Trophoblast cell (in vitro differentiated cells and primary cell): ENCODE measurements around the gene AP2A2.

ENCODE experiments used
- DNase-seq, 2 donors: peaks; one replicate each; pipeline ENCODE4 v3.0.0-alpha.2; 2016
- H2AFZ ChIP-seq: 2 replicates; pipeline ENCODE4 v1.6.1; 2013; ENCODE audit warnings: low read length, moderate library complexity, mild to moderate bottlenecking; ENCODE audit not compliant: insufficient read depth, poor library complexity
- H2AK5ac ChIP-seq: 2 replicates; pipeline ENCODE4 v1.6.1; 2013; ENCODE audit warnings: mild to moderate bottlenecking, low read length
- H2BK120ac ChIP-seq: 2 replicates; pipeline ENCODE4 v1.6.1; 2013; ENCODE audit warnings: low read length, mild to moderate bottlenecking, moderate library complexity; ENCODE audit not compliant: insufficient read depth, poor library complexity
- H2BK12ac ChIP-seq: 2 replicates; pipeline ENCODE4 v1.6.1; 2013; ENCODE audit warnings: mild to moderate bottlenecking, low read length, moderate library complexity
- H2BK5ac ChIP-seq: 2 replicates; pipeline ENCODE4 v1.6.1; 2013; ENCODE audit warnings: low read length, low read depth, moderate library complexity, mild to moderate bottlenecking; ENCODE audit not compliant: poor library complexity
- H3K14ac ChIP-seq: 2 replicates; pipeline ENCODE4 v1.6.1; 2013; ENCODE audit warnings: mild to moderate bottlenecking, low read length
- H3K18ac ChIP-seq: 2 replicates; pipeline ENCODE4 v1.6.1; 2013; ENCODE audit warnings: mild to moderate bottlenecking, low read length
- H3K23ac ChIP-seq: 2 replicates; pipeline ENCODE4 v1.6.1; 2013; ENCODE audit warnings: low read length
- H3K27ac ChIP-seq: 2 replicates; pipeline ENCODE4 v1.5.1; 2013; ENCODE audit warnings: low read depth, mild to moderate bottlenecking, inconsistent platforms, low read length, moderate library complexity
- H3K27me3 ChIP-seq: 2 replicates; pipeline ENCODE4 v1.6.1; 2013; ENCODE audit warnings: inconsistent platforms, mild to moderate bottlenecking, low read length, moderate library complexity; ENCODE audit not compliant: insufficient read depth
- H3K36me3 ChIP-seq, 2 experiments: 1 replicate in 1 of 2; 2 replicates in 1 of 2; pipeline ENCODE4 v1.6.1; 2013; ENCODE audit warnings: low read length in 2 of 2, mild to moderate bottlenecking in 2 of 2, moderate library complexity in 1 of 2; ENCODE audit not compliant: insufficient read depth in 2 of 2, control insufficient read depth in 1 of 2
- H3K4ac ChIP-seq: 2 replicates; pipeline ENCODE4 v1.6.1; 2013; ENCODE audit warnings: low read depth, mild to moderate bottlenecking, low read length, moderate library complexity
- H3K4me1 ChIP-seq, 2 experiments: 1 replicate in 1 of 2; 2 replicates in 1 of 2; pipeline ENCODE4 v1.6.1; 2013; ENCODE audit warnings: low read length in 2 of 2, mild to moderate bottlenecking in 2 of 2, moderate library complexity in 1 of 2; ENCODE audit not compliant: insufficient read depth in 2 of 2, control insufficient read depth in 1 of 2
- H3K4me2 ChIP-seq: 2 replicates; pipeline ENCODE4 v1.6.1; 2013; ENCODE audit warnings: inconsistent platforms, mild to moderate bottlenecking, low read length, moderate library complexity
- H3K4me3 ChIP-seq: 2 replicates; pipeline ENCODE4 v1.5.1; 2013; ENCODE audit warnings: mild to moderate bottlenecking, low read depth, low read length, inconsistent platforms
- H3K79me1 ChIP-seq: one replicate; pipeline ENCODE4 v1.6.1; 2013; ENCODE audit warnings: low read length
- H3K79me2 ChIP-seq: 2 replicates; pipeline ENCODE4 v1.6.1; 2013; ENCODE audit warnings: low read length, mild to moderate bottlenecking; ENCODE audit not compliant: control insufficient read depth, insufficient read depth, poor library complexity
- H3K9ac ChIP-seq: 2 replicates; pipeline ENCODE4 v1.6.1; 2013; ENCODE audit warnings: mild to moderate bottlenecking, low read length
- H3K9me3 ChIP-seq: 2 replicates; pipeline ENCODE4 v1.6.1; 2013; ENCODE audit warnings: low read depth, mild to moderate bottlenecking, control low read depth, inconsistent platforms, low read length; ENCODE audit not compliant: insufficient read depth
- H4K12ac ChIP-seq: 2 replicates; pipeline ENCODE4 v1.6.1; 2013; ENCODE audit warnings: low read depth, mild to moderate bottlenecking, low read length, moderate library complexity
- H4K8ac ChIP-seq: 2 replicates; pipeline ENCODE4 v1.6.1; 2013; ENCODE audit warnings: low read depth, mild to moderate bottlenecking, low read length, moderate library complexity
- H4K91ac ChIP-seq: one replicate; pipeline ENCODE4 v1.6.1; 2013; ENCODE audit warnings: low read depth, mild to moderate bottlenecking, low read length, moderate library complexity
- WGBS: extraction: QIAGEN DNeasy Blood & Tissue Kit; methylation state at CpG from one replicate; pipeline ENCODE4 v1.1.7; 2013; ENCODE audit warnings: missing lambda C conversion rate; ENCODE audit not compliant: insufficient read length, insufficient coverage; ENCODE audit errors: extremely low coverage; 5-methylcytosine and 5-hydroxymethylcytosine counted together

The AP2A2 gene

GRCh38 chr11:1041149-1041467 lies 115.4 kb downstream of the AP2A2 start:
- no peaks in the 10 kb centered on the region for H3K79me1 ChIP-seq
- no peak overlapping the region for H4K12ac ChIP-seq
- H3K27ac ChIP-seq: no peak overlapping the region
- H4K91ac ChIP-seq: no peak overlapping the region
- no peak overlapping the region for H3K4me2 ChIP-seq
- no peak overlapping the region for H2AFZ ChIP-seq
- H3K4ac ChIP-seq: no peak overlapping the region
- DNase-seq: no peak
- no peaks in the 10 kb centered on the region for H3K79me2 ChIP-seq
- no peaks in the 10 kb centered on the region for H3K27me3 ChIP-seq
- no peak overlapping the region for H3K14ac ChIP-seq
- no peaks in the 10 kb centered on the region for H3K36me3 ChIP-seq
- no peak overlapping the region for H3K23ac ChIP-seq
- no peak overlapping the region for H2BK5ac ChIP-seq
- H3K9ac ChIP-seq: no peak overlapping the region
- no peak overlapping the region for H2BK120ac ChIP-seq
- H2BK12ac ChIP-seq: no peak overlapping the region
- no peak overlapping the region for H2AK5ac ChIP-seq
- H4K8ac ChIP-seq: no peak overlapping the region
- peaks cover 4% of the 10 kb centered on the region for H3K9me3 ChIP-seq
- H3K4me3 ChIP-seq: no peak overlapping the region
- H3K18ac ChIP-seq: no peak overlapping the region
- H3K4me1 ChIP-seq: no peaks in the 10 kb centered on the region
- no CpG with 5 or more reads among the region's 8 CpGs for WGBS

GRCh38 chr11:1041471-1041870 lies 115.8 kb downstream of the AP2A2 start:
- Histone ChIP-seq H3K18ac (no peak overlapping the region), H3K36me3 (no peaks in the 10 kb centered on the region), H3K79me2 (no peaks in the 10 kb centered on the region), H3K9me3 (peaks cover 4% of the 10 kb centered on the region), H3K79me1 (no peaks in the 10 kb centered on the region), H2BK5ac (no peak overlapping the region), H4K91ac (no peak overlapping the region), H3K4me1 (no peaks in the 10 kb centered on the region), H3K14ac (no peak overlapping the region), H3K23ac (no peak overlapping the region), H2BK12ac (no peak overlapping the region), H4K12ac (no peak overlapping the region), H3K4ac (no peak overlapping the region), H2AFZ (no peak overlapping the region), H4K8ac (no peak overlapping the region), H3K9ac (no peak overlapping the region), H3K27ac (no peak overlapping the region), H2AK5ac (no peak overlapping the region), H3K4me2 (no peak overlapping the region), H3K4me3 (no peak overlapping the region), H3K27me3 (no peaks in the 10 kb centered on the region), H2BK120ac (no peak overlapping the region)
- no CpG with 5 or more reads among the region's 9 CpGs for WGBS
- no peak for DNase-seq

GRCh38 chr11:1041936-1042608 lies 116.4 kb downstream of the AP2A2 start:
- Histone ChIP-seq H3K4ac (no peak overlapping the region), H3K4me1 (no peaks in the 10 kb centered on the region), H3K79me1 (no peaks in the 10 kb centered on the region), H3K23ac (no peak overlapping the region), H3K14ac (no peak overlapping the region), H3K79me2 (no peaks in the 10 kb centered on the region), H2BK5ac (no peak overlapping the region), H2AFZ (no peak overlapping the region), H3K27me3 (no peaks in the 10 kb centered on the region), H4K91ac (no peak overlapping the region), H3K4me2 (no peak overlapping the region), H4K12ac (no peak overlapping the region), H3K36me3 (no peaks in the 10 kb centered on the region), H3K18ac (no peak overlapping the region), H2BK120ac (no peak overlapping the region), H3K27ac (no peak overlapping the region), H3K9me3 (peaks cover 4% of the 10 kb centered on the region), H3K9ac (no peak overlapping the region), H2AK5ac (no peak overlapping the region), H3K4me3 (no peak overlapping the region), H2BK12ac (no peak overlapping the region), H4K8ac (no peak overlapping the region)
- no CpG with 5 or more reads among the region's 18 CpGs for WGBS
- DNase-seq: no peak

- no peak overlapping the region for H2AFZ ChIP-seq
- peaks cover 2 to 3% of the 10 kb centered on the region in 2 experiments for H3K4me1 ChIP-seq
- no peaks in the 10 kb centered on the region for H3K79me1 ChIP-seq
- no peak overlapping the region for H4K8ac ChIP-seq
- H3K27me3 ChIP-seq: no peaks in the 10 kb centered on the region
- no peak overlapping the region for H2BK12ac ChIP-seq
- WGBS: no CpG with 5 or more reads among the region's 26 CpGs
- no peak overlapping the region for H4K91ac ChIP-seq
- no peak overlapping the region for H3K4ac ChIP-seq
- H3K9me3 ChIP-seq: peaks cover 4% of the 10 kb centered on the region
- H2BK5ac ChIP-seq: no peak overlapping the region
- no peaks in the 10 kb centered on the region for H3K79me2 ChIP-seq
- no peak overlapping the region for H3K18ac ChIP-seq
- no peak overlapping the region for H2BK120ac ChIP-seq
- H4K12ac ChIP-seq: no peak overlapping the region
- no peak overlapping the region for H3K27ac ChIP-seq
- no peak for DNase-seq
- no peak overlapping the region for H3K23ac ChIP-seq
- no peak overlapping the region for H3K4me2 ChIP-seq
- H3K9ac ChIP-seq: no peak overlapping the region
- H3K36me3 ChIP-seq: no peaks in the 10 kb centered on the region
- no peak overlapping the region for H2AK5ac ChIP-seq
- H3K4me3 ChIP-seq: no peak overlapping the region
- no peak overlapping the region for H3K14ac ChIP-seq
Observed at GRCh38 chr11:1042626-1043562, 117.2 kb downstream of the AP2A2 start.
